Neutrophil (primary cell): ENCODE data around the gene SH3RF3.

Experiments
- H3K27ac ChIP-seq: fragments of 200-600 bp; sonication (generic); 2 replicates; pipeline ENCODE4 v1.5.1; 2016; ENCODE audit warnings: mild to moderate bottlenecking, moderate library complexity
- H3K27me3 ChIP-seq: fragments of 200-600 bp; sonication (generic); 2 replicates; pipeline ENCODE4 v1.6.0; 2016; ENCODE audit warnings: mild to moderate bottlenecking
- H3K36me3 ChIP-seq: fragments of 200-600 bp; sonication (generic); 2 replicates; pipeline ENCODE4 v1.5.1; 2017
- H3K4me1 ChIP-seq, 2 experiments: fragments of 200-600 bp in 1 of 2; sonication (generic) in 1 of 2; 1 replicate in 1 of 2; 2 replicates in 1 of 2; pipeline versions ENCODE4 v1.5.1 to v1.6.1; 2013 to 2016; ENCODE audit warnings: low read depth in 1 of 2, low read length in 1 of 2, mild to moderate bottlenecking in 1 of 2, moderate library complexity in 1 of 2; ENCODE audit not compliant: control insufficient read depth in 1 of 2, insufficient read depth in 1 of 2
- H3K4me3 ChIP-seq, 2 experiments: fragments of 200-600 bp in 1 of 2; sonication (generic) in 1 of 2; 1 replicate in 1 of 2; 2 replicates in 1 of 2; pipeline ENCODE4 v1.5.1; 2013 to 2016; ENCODE audit warnings: low read depth in 1 of 2, low read length in 1 of 2, mild to moderate bottlenecking in 1 of 2, moderate library complexity in 1 of 2
- H3K9me3 ChIP-seq: fragments of 200-600 bp; sonication (generic); 2 replicates; pipeline ENCODE4 v1.5.1; 2016
- CTCF ChIP-seq: fragments of 200-600 bp; sonication (generic); IDR thresholded peaks from 2 replicates; pipeline ENCODE4 v1.5.1; 2016; ENCODE audit warnings: antibody characterized with exemption

SH3RF3 gene

GRCh38 chr2:109428841-109429566 lies 300.0 kb downstream of the SH3RF3 start:
- H3K9me3 ChIP-seq = no peaks in the 10 kb centered on the region
- peaks cover 12% of the 10 kb centered on the region for H3K36me3 ChIP-seq
- no peak overlapping the region for H3K27ac ChIP-seq
- H3K4me1 ChIP-seq = no peaks in the 10 kb centered on the region
- no peak for TF ChIP-seq CTCF
- H3K27me3 ChIP-seq = no peaks in the 10 kb centered on the region
- no peak overlapping the region for H3K4me3 ChIP-seq

DNA sequence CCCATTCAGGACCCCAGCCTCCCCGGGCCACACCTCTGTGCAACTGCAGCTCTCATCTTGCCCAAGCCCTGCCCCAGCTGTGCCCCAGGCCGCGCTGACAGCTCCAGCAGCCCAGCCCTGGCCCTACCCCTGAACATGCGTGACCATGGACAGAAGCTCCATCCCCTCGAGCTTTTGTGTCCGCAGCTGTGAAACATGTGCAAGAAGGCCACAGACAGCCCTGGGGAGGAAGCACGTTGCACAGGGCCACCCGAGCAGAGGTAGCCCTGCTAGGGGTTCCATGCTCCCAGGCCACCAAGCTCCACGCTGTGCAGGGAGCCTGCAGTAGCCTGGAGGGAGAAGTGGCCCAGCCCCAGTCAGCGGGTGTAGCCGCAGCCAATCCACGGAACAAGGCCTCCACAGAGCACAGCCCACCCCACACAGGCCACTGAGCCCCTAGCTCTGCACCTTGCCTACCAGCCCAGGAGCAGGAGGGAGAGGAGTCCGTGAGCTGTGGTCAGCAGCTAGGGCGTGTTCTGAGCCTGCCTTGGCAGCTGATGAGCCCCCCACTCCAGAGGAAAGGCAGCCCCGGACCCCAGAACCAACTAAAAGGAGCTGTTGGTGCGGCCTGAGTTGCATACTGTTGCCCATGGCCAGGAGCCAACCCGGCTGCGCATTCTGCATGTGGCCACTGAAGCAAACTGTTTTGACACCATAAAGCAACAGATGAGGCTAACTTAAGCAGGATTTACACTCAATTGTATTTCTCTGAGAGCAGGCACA lies 300.7 kb downstream of the SH3RF3 start:
- Histone ChIP-seq H3K27me3 (no peaks in the 10 kb centered on the region), H3K36me3 (peaks cover 19% of the 10 kb centered on the region), H3K9me3 (no peaks in the 10 kb centered on the region), H3K4me1 (no peaks in the 10 kb centered on the region), H3K27ac (no peak overlapping the region), H3K4me3 (no peak overlapping the region)
- TF ChIP-seq CTCF = no peak

DNA sequence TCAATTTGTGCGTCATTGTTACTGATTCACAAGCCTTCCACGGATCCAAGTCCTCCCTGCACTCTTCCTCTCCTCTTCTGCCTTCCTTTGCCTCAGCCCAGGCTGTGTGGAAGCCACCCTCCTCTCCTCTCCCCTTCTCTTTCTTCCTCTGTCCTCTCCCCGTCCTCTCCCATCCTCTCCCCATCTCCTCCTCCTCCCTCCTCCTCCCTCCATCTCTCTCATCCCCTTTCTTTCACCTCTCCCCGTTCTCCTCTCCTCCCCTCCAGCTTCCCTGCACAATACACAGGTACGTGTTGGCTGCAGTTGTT lies 301.3 kb downstream of the SH3RF3 start:
- Histone ChIP-seq H3K36me3 (peaks cover 21% of the 10 kb centered on the region), H3K4me1 (no peaks in the 10 kb centered on the region), H3K27me3 (no peaks in the 10 kb centered on the region), H3K27ac (no peak overlapping the region), H3K4me3 (no peak overlapping the region), H3K9me3 (no peaks in the 10 kb centered on the region)
- TF ChIP-seq CTCF = no peak

DNA sequence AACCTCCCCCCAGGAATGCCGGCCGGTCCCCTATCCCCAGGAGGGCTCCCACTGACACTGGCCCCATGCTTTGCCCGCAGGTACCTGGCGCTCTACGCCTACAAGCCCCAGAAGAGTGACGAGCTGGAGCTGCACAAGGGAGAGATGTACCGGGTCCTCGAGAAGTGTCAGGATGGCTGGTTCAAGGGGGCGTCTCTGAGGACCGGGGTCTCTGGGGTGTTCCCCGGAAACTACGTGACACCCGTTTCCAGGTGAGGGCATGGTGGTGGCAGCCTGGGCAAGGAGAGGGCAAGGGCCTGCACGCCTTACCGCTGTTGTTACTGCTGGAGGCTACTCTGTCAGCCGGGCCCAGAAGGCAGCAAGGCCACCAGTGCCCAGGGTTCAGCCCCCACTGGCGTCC lies 303.4 kb downstream of the SH3RF3 start:
- no peak for TF ChIP-seq CTCF
- H3K4me1 ChIP-seq = no peaks in the 10 kb centered on the region
- H3K4me3 ChIP-seq = no peak overlapping the region
- no peaks in the 10 kb centered on the region for H3K27me3 ChIP-seq
- no peaks in the 10 kb centered on the region for H3K9me3 ChIP-seq
- H3K27ac ChIP-seq = no peak overlapping the region
- peaks cover 39% of the 10 kb centered on the region for H3K36me3 ChIP-seq

DNA sequence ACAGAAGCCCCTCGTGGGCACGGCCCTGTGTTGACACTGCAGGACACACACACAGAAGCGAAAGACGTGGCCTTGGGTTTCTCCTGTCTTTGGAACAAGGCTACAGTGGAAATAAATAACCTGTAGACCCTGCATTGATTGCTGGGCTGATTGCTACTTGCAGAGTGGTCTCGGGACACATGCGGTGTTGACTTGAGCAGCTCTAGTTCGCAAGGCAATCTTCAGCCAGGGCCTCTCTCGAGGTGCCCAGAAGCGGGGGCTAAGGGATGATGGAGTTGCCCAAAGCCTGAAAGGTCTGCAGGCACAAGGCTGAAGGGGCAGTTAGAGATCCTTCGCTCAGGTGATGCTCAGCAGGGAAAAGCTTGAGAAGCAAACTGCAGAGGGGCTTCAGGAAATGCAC lies 304.5 kb downstream of the SH3RF3 start:
- no peak for TF ChIP-seq CTCF
- no peaks in the 10 kb centered on the region for H3K27me3 ChIP-seq
- peaks cover 48% of the 10 kb centered on the region for H3K36me3 ChIP-seq
- no peak overlapping the region for H3K27ac ChIP-seq
- H3K4me1 ChIP-seq = no peaks in the 10 kb centered on the region
- no peak overlapping the region for H3K4me3 ChIP-seq
- H3K9me3 ChIP-seq = no peaks in the 10 kb centered on the region
